Small intestine (tissue), 7 donors: ENCODE results near the gene BCL3. TPM values are rescaled to one million over a fixed set of nuclear protein-coding genes. Genes with fewer than 3 reads are reported as not detected.
A peak's percentile ranks its signal among the peaks of the same experiment; 100 is the strongest.
"Not testable (repeated sequence)": the region's sequence is repeated elsewhere in the genome, so short reads cannot be mapped to it uniquely, and the experiment has no call there.

Experiments
- DNase-seq, 2 donors: peaks; one replicate each; pipeline versions ENCODE4 v3.0.0 to v3.0.0-alpha.2; 2013
- FAIRE-seq: peaks from 2 replicates; lab custom pipeline; 2012; peaks lifted over from hg19 to GRCh38; lab: Jason Lieb, UNC
- H3K27ac ChIP-seq, 3 donors: one replicate each; pipeline ENCODE4 v1.5.1; 2013; ENCODE audit warnings: low read length in 2 of 3, mild to moderate bottlenecking in 2 of 3, control low read depth in 1 of 3, inconsistent platforms in 1 of 3, low read depth in 1 of 3, moderate library complexity in 1 of 3
- H3K27me3 ChIP-seq, 3 donors: one replicate each; pipeline ENCODE4 v1.6.1; 2013; ENCODE audit warnings: low read length in 3 of 3, inconsistent platforms in 1 of 3; ENCODE audit not compliant: control insufficient read depth in 3 of 3, insufficient read depth in 3 of 3
- H3K36me3 ChIP-seq, 3 donors: one replicate each; pipeline ENCODE4 v1.6.1; 2013; ENCODE audit warnings: low read length in 3 of 3, inconsistent platforms in 1 of 3, low read depth in 1 of 3, mild to moderate bottlenecking in 1 of 3, moderate library complexity in 1 of 3; ENCODE audit not compliant: control insufficient read depth in 3 of 3, insufficient read depth in 2 of 3
- H3K4me1 ChIP-seq, 3 donors: one replicate each; pipeline ENCODE4 v1.6.1; 2013; ENCODE audit warnings: low read length in 2 of 3, inconsistent platforms in 1 of 3, low read depth in 1 of 3, mild to moderate bottlenecking in 1 of 3, moderate library complexity in 1 of 3; ENCODE audit not compliant: control insufficient read depth in 3 of 3, insufficient read depth in 2 of 3
- H3K4me3 ChIP-seq, 3 donors: one replicate each; pipeline ENCODE4 v1.5.1; 2013; ENCODE audit warnings: low read length in 3 of 3, control low read depth in 1 of 3, inconsistent platforms in 1 of 3, low read depth in 1 of 3, mild to moderate bottlenecking in 1 of 3, moderate library complexity in 1 of 3
- H3K9me3 ChIP-seq, 2 donors: one replicate each; pipeline ENCODE4 v1.6.1; 2013; ENCODE audit warnings: low read depth in 1 of 2, low read length in 1 of 2; ENCODE audit not compliant: control insufficient read depth in 2 of 2, insufficient read depth in 1 of 2
- WGBS, 3 donors: extraction: QIAGEN DNeasy Blood & Tissue Kit; methylation state at CpG; one replicate each; pipeline ENCODE4 v1.1.7; 2013; 5-methylcytosine and 5-hydroxymethylcytosine counted together
- polyA plus RNA-seq, 4 donors: library from polyadenylated mRNA; stranded (reverse) in 3 of 4; unstranded in 1 of 4; fragments of 200-250 nt in 3 of 4; fragments of 120-200 nt in 1 of 4; gene quantifications; one replicate each; pipeline versions ENCODE4 v1.2.1 to v1.2.3, GENCODE V29; 2013
- donor health status: healthy with polysubstance abuse.
- donor health status: control.
- donor health status: control.
- donor health status: Bipolar disorder and iron deficiency.
- donor health status: healthy.

BCL3 gene
- polyA plus RNA-seq, 4 donors, result 48.6 to 136 (median 77.3) TPM

- H3K27ac ChIP-seq, result no peak overlapping the region
- FAIRE-seq (no peak), DNase-seq (no peak)
- H3K27me3 ChIP-seq, result no peaks in the 10 kb centered on the region
- no peak overlapping the region for H3K4me3 ChIP-seq
- peaks cover 0 to 14% of the 10 kb centered on the region in 2 donors for H3K9me3 ChIP-seq
- H3K36me3 ChIP-seq, result peaks cover 0 to 11% (median 0%) of the 10 kb centered on the region in 3 donors
- peaks cover 0 to 15% (median 3%) of the 10 kb centered on the region in 3 donors for H3K4me1 ChIP-seq
- 48 to 50% (median 49%) methylated on average over 2 of the region's 2 CpGs for WGBS, 3 donors
These were observed 33.8 kb upstream of the BCL3 start for GRCh38 chr19:44714597-44715169.

- 87 to 93% (median 90%) methylated on average over 6 of the region's 6 CpGs for WGBS, 3 donors
- DNase-seq (no peak), FAIRE-seq (no peak)
- H3K4me1 ChIP-seq, result peaks cover 0 to 24% (median 3%) of the 10 kb centered on the region in 3 donors
- peaks cover 0 to 13% (median 0%) of the 10 kb centered on the region in 3 donors for H3K36me3 ChIP-seq
- no peaks in the 10 kb centered on the region for H3K27me3 ChIP-seq
- H3K4me3 ChIP-seq, result no peak overlapping the region
- H3K9me3 ChIP-seq, result peaks cover 0 to 14% of the 10 kb centered on the region in 2 donors
- H3K27ac ChIP-seq, result no peak overlapping the region
These were observed 30.9 kb upstream of the BCL3 start for GRCh38 chr19:44717603-44718002.

DNA sequence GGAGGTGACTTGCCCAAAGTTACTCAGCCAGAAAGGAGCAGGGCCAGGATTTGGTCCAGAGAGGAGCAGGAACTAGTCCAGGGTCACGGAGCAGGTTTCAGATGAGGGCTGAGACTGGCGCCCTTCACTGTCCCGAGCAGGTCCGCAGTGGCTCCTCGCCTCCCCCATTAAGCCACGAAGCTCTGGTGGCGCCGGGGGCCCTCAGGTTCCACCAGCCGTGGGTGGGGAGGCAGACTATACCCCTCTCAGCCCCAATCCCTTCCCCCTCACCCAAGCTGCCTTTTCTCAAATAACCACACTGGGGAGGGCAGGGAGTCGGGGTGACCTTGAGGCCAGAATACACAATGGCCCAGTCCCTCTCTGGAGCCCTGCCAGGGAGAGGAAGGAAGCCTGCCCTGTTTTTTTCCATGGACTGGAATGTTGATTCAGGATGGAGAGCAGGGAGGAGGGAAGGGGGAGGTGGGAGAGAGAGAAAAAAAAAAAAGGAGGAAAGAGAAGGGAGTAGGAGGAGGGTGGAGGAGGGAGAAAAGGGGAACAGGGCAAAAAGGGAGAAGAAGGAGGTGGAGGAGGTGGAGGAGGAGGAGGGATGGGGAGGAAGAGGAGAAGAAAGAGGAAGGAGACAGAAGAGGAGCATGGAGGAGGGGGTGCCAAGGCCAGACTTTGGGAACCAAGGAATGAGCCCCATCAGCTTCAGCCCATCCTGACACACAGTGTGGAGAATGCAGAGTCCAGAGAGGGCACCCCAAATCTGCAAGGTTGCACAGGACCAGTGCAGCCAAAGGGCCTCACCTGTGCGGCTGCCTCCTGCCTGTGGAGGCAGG, 29.9 kb upstream of the BCL3 start:
- peaks cover 0 to 30% (median 3%) of the 10 kb centered on the region in 3 donors for H3K4me1 ChIP-seq
- WGBS, 3 donors, result 17 to 34% (median 33%) methylated on average over 11 of the region's 11 CpGs
- H3K27me3 ChIP-seq, result no peaks in the 10 kb centered on the region
- FAIRE-seq (no peak), DNase-seq (peak; percentile 74 to 84)
- no peak overlapping the region for H3K4me3 ChIP-seq
- H3K9me3 ChIP-seq, result peaks cover 0 to 14% of the 10 kb centered on the region in 2 donors
- peak overlapping the region in 2 of 3 donors; percentile 53 to 76 for H3K27ac ChIP-seq
- peaks cover 0 to 13% (median 0%) of the 10 kb centered on the region in 3 donors for H3K36me3 ChIP-seq

DNA sequence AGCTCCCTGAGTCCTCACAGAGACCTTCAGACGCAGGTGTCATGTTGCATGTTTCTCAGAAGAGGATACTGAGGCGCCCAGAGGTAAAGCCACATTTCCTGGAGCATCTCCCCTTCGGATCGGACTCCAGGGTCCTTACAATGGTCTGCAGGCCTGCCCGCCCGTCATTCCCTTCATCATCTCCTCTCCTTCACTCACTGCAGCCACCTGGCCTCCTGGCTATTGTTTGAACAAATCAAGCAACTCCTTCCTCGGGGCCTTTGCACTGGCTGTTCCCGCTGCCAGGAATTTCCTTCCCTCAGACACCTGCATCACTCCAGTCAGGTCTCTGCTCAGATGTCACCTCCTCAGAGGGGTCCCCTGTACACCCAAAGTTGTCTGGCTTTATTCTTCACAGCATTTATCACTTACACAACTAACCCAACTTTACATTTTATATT, 29.2 kb upstream of the BCL3 start:
- FAIRE-seq (no peak), DNase-seq (no peak)
- H3K36me3 ChIP-seq, result peaks cover 0 to 13% (median 0%) of the 10 kb centered on the region in 3 donors
- no peak overlapping the region for H3K4me3 ChIP-seq
- WGBS, 3 donors, result 66 to 80% (median 68%) methylated on average over 8 of the region's 8 CpGs
- no peaks in the 10 kb centered on the region for H3K27me3 ChIP-seq
- peaks cover 0 to 14% of the 10 kb centered on the region in 2 donors for H3K9me3 ChIP-seq
- peaks cover 0 to 36% (median 3%) of the 10 kb centered on the region in 3 donors for H3K4me1 ChIP-seq
- no peak overlapping the region for H3K27ac ChIP-seq

- not testable (repeated sequence) for FAIRE-seq, H3K9me3 ChIP-seq, H3K27ac ChIP-seq, H3K4me3 ChIP-seq, H3K27me3 ChIP-seq, H3K36me3 ChIP-seq, DNase-seq
- 87 to 92% (median 89%) methylated on average over 9 of the region's 9 CpGs for WGBS, 3 donors
- peaks cover under 1 to 46% (median 3%) of the 10 kb centered on the region in 3 donors for H3K4me1 ChIP-seq
These were observed 28.1 kb upstream of the BCL3 start for GRCh38 chr19:44720396-44720795.

DNA sequence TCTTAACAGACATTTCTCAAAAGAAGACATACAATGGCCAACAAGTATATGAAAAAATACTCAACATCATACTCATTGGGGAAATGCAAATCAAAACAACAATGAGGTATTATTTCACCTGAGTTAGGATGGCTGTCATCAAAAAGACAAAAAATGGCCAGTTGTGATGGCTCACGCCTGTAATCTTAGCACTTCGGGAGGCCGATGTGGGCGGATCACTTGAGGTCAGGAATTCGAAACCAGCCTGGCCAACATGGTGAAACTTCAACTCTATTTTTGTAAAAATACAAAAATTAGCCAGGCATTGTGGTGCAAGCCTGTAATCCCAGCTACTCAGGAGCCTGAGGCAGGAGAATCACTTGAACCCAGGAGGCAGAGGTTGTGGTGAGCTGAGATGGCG, 27.6 kb upstream of the BCL3 start:
- peaks cover 0 to under 1% of the 10 kb centered on the region in 2 donors for H3K9me3 ChIP-seq
- peaks cover 0 to 6% (median 0%) of the 10 kb centered on the region in 3 donors for H3K36me3 ChIP-seq
- WGBS, 3 donors, result 72 to 92% (median 87%) methylated on average over 6 of the region's 6 CpGs
- H3K27ac ChIP-seq, result no peak overlapping the region
- no peaks in the 10 kb centered on the region for H3K27me3 ChIP-seq
- FAIRE-seq (no peak), DNase-seq (no peak)
- H3K4me3 ChIP-seq, result no peak overlapping the region
- H3K4me1 ChIP-seq, result peaks cover 2 to 51% (median 3%) of the 10 kb centered on the region in 3 donors

GRCh38 chr19:44721369-44721768, 27.1 kb upstream of the BCL3 start:
- not testable (repeated sequence) for H3K4me3 ChIP-seq, H3K27ac ChIP-seq, DNase-seq, H3K27me3 ChIP-seq, H3K9me3 ChIP-seq, FAIRE-seq, H3K36me3 ChIP-seq
- WGBS, 3 donors, result 83 to 88% (median 86%) methylated on average over 5 of the region's 5 CpGs
- peaks cover 2 to 55% (median 3%) of the 10 kb centered on the region in 3 donors for H3K4me1 ChIP-seq
